Neural crest cell (in vitro differentiated cells): ENCODE data around the gene LMTK3. TPM values are rescaled to one million over a fixed set of nuclear protein-coding genes. Genes with fewer than 3 reads are reported as not detected.

Experiments
- DNase-seq: peaks from one replicate; pipeline ENCODE4 v3.0.0; 2021; ENCODE audit warnings: low read depth, mixed read lengths, low spot score
- H3K27ac Mint-ChIP-seq: one replicate; pipeline ENCODE4 v1.8.0; 2021; ENCODE audit warnings: mild to moderate bottlenecking, mixed read lengths; ENCODE audit not compliant: unreplicated experiment
- H3K27me3 Mint-ChIP-seq: 2 replicates; pipeline ENCODE4 v1.8.0; 2021; ENCODE audit warnings: low read depth, mild to moderate bottlenecking, mixed read lengths
- H3K36me3 Mint-ChIP-seq: 2 replicates; pipeline ENCODE4 v1.8.0; 2021; ENCODE audit warnings: low read depth, mild to moderate bottlenecking, mixed read lengths
- H3K4me1 Mint-ChIP-seq: 2 replicates; pipeline ENCODE4 v1.8.0; 2021; ENCODE audit warnings: mixed read lengths
- H3K4me3 Mint-ChIP-seq: one replicate; pipeline ENCODE4 v1.8.0; 2021; ENCODE audit warnings: mild to moderate bottlenecking, mixed read lengths
- H3K9me3 Mint-ChIP-seq: 2 replicates; pipeline ENCODE4 v1.8.0; 2021; ENCODE audit warnings: mixed read lengths
- CTCF ChIP-seq: fragments of 200-600 bp; sonication (generic); conservative IDR thresholded peaks from 2 replicates; pipeline ENCODE4 v1.5.0; 2021; ENCODE audit warnings: antibody characterized with exemption, mild to moderate bottlenecking
- total RNA-seq: library from RNA; stranded (reverse); gene quantifications from 2 replicates; pipeline ENCODE4 v1.2.1, GENCODE V29; 2021

The LMTK3 gene
- total RNA-seq, 1 donor from 2014 or later, result 3.1 TPM

GRCh38 chr19:48513289-48514122 lies 1.9 kb upstream of the LMTK3 start:
- H3K27ac Mint-ChIP-seq, result no peak overlapping the region
- no peaks in the 10 kb centered on the region for H3K9me3 Mint-ChIP-seq
- TF ChIP-seq CTCF, result no peak
- H3K4me3 Mint-ChIP-seq, result no peak overlapping the region
- no peaks in the 10 kb centered on the region for H3K36me3 Mint-ChIP-seq
- peaks cover 25% of the 10 kb centered on the region for H3K27me3 Mint-ChIP-seq
- peaks cover 14% of the 10 kb centered on the region for H3K4me1 Mint-ChIP-seq
- peak; percentile 63 for DNase-seq

DNA sequence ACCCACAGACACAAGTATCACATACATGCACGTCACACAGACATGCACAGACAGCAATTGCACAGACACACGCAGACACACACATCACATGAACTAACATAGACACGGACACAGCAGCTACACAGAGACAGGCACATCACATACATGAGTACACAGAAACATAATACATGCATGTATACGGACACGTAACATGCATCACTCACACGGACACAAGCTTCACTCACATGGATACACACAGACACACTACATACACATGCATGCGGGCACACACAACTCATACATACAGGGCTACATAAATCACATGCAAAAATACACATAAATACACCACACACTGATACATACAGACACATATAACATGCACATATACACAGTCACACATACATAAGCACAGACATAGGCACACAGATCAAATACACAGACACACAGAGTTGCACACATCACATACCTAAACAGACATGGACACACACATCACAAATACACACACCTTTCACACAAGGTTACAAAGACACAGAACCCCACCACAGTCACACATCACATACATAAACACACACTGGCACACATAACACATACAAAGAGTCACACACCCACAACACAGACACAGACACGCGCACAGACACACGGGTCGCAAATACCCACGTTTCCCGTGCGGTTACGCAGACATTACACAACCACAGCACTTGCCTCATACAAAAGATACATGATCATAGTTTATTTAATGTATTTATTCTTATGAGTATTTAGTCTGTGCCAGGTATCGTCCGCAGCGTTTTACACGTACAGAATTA lies 1.1 kb upstream of the LMTK3 start:
- Mint-ChIP-seq H3K27ac (no peak overlapping the region), H3K4me1 (peaks cover 14% of the 10 kb centered on the region), H3K4me3 (no peak overlapping the region), H3K36me3 (no peaks in the 10 kb centered on the region), H3K9me3 (no peaks in the 10 kb centered on the region), H3K27me3 (peaks cover 33% of the 10 kb centered on the region)
- DNase-seq, result no peak
- no peak for TF ChIP-seq CTCF

DNA sequence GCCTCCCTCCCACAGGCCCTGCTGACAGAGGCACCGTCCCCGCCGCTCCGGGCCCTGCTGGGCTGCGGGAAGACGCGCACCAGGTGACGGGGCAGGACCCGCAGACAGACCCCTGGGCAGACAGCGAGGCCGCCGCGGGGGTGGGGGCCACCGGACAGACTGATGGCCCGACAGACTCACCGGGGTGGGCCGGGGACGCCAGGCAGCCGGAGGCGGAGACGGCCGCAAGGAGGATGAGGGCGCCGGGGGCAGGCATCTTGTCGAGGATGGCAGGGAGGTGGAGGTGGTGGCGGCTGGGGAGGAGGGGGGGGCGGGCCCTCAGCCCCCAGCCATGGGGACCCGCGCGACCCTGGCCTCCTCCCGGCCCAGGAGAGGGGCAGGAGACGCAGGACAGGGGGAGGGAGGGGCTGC lies 309 bp downstream of the LMTK3 start:
- H3K27ac Mint-ChIP-seq, result no peak overlapping the region
- no peak for TF ChIP-seq CTCF
- H3K9me3 Mint-ChIP-seq, result no peaks in the 10 kb centered on the region
- no peak for DNase-seq
- H3K36me3 Mint-ChIP-seq, result no peaks in the 10 kb centered on the region
- H3K4me3 Mint-ChIP-seq, result peak overlapping the region; percentile 83
- peaks cover 14% of the 10 kb centered on the region for H3K4me1 Mint-ChIP-seq
- peaks cover 34% of the 10 kb centered on the region for H3K27me3 Mint-ChIP-seq

DNA sequence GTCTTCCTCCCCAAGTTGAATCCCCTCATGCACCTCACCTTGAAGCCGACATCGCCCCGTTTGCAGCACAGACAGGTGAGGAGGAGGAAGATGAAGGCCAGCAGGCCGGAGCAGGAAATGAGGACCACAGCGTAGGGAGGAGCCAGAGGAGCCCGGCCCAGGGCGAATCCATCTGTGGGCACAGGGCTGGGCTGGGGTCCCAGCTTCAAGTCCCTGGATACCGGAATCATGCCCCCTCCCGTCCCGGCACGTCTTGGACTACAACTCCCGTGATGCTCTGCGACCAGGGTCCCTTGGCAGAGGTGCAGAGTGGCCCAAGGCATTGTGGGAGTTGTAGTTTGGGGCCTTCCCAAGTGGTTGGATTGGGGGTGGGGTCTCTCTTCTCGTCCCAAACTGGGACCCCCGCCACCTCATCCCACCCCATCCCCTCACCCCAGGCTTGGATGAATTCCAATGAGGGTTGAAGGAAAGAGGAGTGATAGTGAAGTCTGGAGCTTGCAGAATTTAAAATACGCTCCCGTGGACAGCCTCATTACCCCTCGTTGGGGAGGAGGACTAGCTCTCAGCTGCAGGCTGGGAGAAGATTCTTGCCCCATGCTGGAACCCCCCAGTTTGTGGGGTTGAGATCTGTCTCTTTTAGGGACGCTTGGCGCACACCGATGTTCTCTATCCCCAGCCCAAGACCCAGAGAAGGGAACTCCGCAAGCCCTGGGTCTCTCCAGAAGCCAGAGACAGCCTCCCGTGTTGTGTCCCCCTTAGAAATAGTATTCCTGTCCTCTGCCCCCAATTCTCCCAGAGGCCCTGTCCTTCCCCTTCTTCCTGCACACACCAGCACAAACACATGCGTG lies 990 bp downstream of the LMTK3 start:
- DNase-seq, result peak; percentile 68

More for the DNA sequence above, 990 bp downstream of the LMTK3 start:
- peaks cover 14% of the 10 kb centered on the region for H3K4me1 Mint-ChIP-seq
- H3K9me3 Mint-ChIP-seq, result no peaks in the 10 kb centered on the region
- no peak for TF ChIP-seq CTCF
- H3K27me3 Mint-ChIP-seq, result peaks cover 36% of the 10 kb centered on the region
- H3K27ac Mint-ChIP-seq, result no peak overlapping the region
- H3K4me3 Mint-ChIP-seq, result peak overlapping the region; percentile 83
- no peaks in the 10 kb centered on the region for H3K36me3 Mint-ChIP-seq
